GM12872 (cell line): ENCODE results near the gene MAP1B.

Source experiments
- TF ChIP-seq, protein P1 (sequence below): IDR thresholded peaks from 3 replicates; pipeline ENCODE4 v1.5.1; 2011; ENCODE audit warnings: low read depth, mild to moderate bottlenecking, low read length, moderate library complexity; ENCODE audit not compliant: insufficient read depth

Gene MAP1B

DNA sequence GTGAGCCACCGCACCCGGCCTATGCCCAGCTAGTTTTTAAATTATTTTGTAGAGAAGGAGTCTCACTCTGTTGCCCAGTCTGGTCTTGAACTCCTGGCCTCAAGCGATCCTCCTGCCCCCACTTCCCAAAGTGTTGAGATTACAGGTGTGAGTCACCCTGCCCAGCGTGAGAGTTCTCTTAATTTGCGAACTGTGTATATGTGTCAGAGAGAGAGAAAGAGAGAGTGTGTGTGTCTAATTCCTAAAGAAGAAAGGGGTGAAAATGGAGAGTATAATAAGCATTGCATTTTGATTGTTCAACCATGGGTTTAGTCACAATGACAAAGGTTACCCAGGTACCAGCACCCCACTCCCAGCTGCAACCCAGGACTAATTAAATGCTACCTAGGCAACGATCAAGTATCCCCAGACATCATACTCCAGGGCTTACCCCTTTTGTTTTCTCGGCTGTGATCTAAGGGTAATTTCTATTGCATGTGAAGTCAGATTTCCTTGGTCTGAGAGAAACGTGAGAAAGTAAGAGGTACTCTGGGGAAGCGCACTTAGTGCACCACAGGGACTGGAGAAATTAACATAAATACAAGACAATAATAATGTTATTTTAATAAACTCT, 16.6 kb downstream of the MAP1B start:
- TF ChIP-seq, protein P1, sequence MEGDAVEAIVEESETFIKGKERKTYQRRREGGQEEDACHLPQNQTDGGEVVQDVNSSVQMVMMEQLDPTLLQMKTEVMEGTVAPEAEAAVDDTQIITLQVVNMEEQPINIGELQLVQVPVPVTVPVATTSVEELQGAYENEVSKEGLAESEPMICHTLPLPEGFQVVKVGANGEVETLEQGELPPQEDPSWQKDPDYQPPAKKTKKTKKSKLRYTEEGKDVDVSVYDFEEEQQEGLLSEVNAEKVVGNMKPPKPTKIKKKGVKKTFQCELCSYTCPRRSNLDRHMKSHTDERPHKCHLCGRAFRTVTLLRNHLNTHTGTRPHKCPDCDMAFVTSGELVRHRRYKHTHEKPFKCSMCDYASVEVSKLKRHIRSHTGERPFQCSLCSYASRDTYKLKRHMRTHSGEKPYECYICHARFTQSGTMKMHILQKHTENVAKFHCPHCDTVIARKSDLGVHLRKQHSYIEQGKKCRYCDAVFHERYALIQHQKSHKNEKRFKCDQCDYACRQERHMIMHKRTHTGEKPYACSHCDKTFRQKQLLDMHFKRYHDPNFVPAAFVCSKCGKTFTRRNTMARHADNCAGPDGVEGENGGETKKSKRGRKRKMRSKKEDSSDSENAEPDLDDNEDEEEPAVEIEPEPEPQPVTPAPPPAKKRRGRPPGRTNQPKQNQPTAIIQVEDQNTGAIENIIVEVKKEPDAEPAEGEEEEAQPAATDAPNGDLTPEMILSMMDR = no peak

DNA sequence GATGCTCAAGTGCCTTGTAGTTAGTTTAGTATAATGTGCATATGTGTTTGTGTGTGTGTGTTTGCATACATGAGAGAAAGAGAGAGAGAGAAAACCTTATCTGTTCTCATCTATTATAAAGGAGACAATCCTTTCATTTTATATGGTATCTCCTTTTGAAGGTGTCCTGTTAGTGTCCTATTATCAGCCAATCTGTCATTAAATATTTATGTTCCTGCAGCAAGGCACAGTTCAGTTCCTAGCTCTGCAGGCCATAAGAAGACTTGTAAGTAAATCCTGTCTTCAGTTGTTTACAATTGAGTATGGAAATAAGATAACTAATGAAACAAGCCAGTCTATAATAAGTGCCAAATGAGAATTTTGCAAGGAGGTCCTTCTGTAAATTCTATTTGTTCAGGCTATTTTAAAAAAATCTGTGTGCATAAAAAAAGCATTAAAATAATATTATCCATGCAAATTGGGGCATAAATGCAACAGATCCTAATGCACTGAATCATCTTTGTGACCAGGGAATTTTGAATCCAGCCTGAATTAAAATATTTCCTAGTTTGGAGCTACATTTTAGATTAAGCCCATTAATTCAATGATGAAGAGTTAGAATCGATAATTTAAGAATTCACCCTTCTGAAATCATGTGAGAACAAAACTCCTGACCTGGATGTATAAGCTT, 18.1 kb downstream of the MAP1B start:
- TF ChIP-seq, protein P1 = no peak

DNA sequence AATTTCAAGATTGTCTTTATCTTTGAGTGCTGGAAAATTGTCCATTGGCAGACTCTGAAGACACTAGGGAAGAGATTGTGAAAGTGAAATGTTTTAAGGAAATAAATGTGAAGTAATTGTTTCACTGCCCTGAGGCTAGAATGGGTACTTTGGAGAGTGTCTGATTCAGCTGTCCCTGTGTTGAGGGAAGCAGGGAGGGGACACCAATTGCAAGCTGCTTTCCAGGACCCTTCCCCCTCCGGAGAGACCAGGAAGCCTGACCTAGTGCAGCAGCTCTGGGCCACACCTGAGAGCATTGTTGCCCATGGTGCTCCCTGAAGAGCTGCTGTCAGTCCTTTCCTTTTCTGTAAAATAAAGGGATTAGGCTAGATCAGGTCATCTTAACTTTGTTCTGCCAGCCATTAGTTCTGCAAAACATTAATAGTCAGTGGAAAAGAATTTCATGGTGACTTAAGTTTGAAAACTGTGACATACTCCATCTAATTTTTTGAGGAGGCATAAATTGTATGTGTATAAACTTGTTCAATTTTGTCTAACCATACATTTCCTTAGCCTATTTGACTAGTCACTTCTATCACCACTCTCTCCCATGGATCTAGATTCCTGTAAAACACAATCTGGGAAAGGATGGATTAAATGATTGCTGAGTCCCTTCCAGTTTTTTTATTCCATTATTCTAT, 18.8 kb downstream of the MAP1B start:
- TF ChIP-seq, protein P1 = no peak

DNA sequence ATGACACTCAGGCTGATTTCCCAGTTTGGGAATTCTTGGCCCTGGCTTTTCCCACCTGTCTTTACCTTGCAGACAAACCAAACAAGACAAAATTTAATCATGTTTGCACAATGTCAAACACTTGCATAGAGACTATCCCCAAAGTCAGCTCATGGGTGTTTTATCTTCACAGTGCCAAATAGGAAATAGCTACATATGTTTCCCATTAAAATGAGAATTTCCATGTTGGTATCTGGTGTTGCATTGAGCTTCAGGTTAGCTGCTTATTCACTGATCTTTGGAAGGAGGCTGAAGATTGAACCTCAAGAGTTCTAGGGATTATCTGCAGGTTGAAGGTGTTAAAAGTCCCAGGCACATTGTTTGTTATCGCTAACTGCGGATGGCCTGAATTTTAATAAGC, 19.5 kb downstream of the MAP1B start:
- TF ChIP-seq, protein P1 = no peak

DNA sequence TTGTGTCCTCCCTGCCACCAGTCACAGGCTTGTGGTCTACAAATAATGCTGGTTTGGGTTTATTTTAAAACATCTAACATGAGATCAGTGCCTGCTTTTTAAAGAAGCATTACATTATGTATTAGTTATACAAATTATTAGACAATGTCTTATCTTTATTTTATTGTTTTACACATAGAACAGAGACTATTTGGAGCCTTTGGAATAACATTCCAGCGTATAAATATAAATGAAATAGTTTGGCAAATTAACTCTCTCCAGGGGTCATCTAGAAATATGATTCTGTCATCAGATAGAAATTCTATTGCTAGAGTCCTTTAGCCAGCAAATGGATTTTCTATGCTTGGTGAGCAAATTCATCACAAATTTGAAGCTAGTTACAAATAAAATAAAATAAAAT, 22.4 kb downstream of the MAP1B start:
- TF ChIP-seq, protein P1 = no peak

DNA sequence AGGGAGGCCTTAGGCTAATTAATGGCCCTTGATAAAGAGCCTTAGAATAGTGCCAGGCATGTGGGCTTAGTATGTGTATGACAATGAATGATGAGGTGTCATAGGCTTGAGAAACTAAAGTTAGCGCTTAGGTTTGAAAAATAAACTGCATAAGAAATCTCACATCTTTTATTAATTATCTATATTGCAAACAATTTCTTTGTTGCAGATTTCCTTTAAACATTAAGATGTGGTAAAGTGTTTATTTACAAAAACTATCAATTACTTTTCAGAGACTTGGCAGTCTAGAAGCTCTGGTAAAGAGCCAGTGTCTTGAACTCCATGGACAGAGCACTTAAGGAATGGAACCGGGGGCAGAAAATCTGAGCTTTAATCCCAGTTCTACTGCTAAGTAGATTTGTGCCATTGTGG, 23.1 kb downstream of the MAP1B start:
- TF ChIP-seq, protein P1 = no peak

DNA sequence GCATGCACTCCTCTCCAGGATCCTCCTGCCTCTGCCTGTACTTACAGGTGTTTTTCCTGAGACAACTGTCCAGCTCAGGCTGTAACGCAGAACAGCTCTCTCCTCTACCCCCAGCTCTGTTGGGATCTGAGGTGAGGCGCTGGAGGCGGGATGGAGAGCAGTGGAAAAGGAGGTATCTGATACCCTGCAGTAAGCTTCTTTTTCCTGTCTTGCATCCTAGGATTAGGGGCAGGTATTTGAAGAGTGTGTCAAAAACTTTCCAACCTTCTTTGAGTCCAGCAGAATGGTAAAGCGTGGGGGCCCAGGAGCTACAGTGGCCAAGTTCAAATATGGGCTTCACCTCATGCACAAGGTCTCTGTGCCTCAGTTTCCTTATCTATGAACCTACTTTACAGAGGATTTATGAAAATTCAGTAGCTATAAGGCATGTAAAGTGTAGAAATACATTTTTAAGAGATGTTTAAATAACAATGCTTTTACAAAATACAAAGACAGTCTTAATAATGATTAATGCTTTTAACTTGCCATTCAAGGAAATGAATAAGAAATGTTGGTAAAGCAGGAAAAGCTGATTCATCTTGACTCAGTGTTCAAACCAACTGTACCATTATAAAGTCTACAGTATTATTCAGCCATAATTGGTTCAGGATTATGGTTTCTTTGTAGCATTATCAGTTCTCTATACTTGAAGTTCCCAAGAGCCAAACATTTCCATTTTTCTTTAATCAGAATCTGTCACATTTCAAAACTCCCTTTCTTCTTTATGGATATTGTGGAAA, 26.1 kb downstream of the MAP1B start:
- TF ChIP-seq, protein P1 = no peak
